H1 (cell line): ENCODE measurements around the gene CCDC14. TPM values are rescaled to one million over a fixed set of nuclear protein-coding genes. Genes with fewer than 3 reads are reported as not detected.

ENCODE experiments used
- CTCF ChIA-PET: fragments of 300-600 bp; sonication (Branson Sonifier 250); formaldehyde crosslinking; loops from one replicate; lab custom pipeline; 2021; ENCODE audit not compliant: partially characterized antibody; lab: Charles Lee
- POLR2A ChIA-PET: fragments of 300-600 bp; sonication (Branson Sonifier 250); formaldehyde crosslinking; loops from one replicate; lab custom pipeline; 2021; ENCODE audit warnings: inconsistent platforms; ENCODE audit not compliant: partially characterized antibody; lab: Charles Lee
- DNase-seq, 2 experiments: peaks; one replicate each; pipeline versions ENCODE4 v3.0.0 to v3.0.0-alpha.2; 2010 to 2022; ENCODE audit warnings: low spot score in 2 of 2, low read depth in 1 of 2, mixed read lengths in 1 of 2
- FAIRE-seq: peaks from 2 replicates; lab custom pipeline; 2011; peaks lifted over from hg19 to GRCh38; lab: Jason Lieb, UNC
- H2AFZ ChIP-seq: 2 replicates; pipeline ENCODE4 v1.8.1; 2012; ENCODE audit warnings: low read length, inconsistent platforms
- H2AK5ac ChIP-seq: 2 replicates; pipeline ENCODE4 v1.6.1; 2013; ENCODE audit warnings: low read depth, low read length
- H2BK120ac ChIP-seq: replicated peaks from 2 replicates; pipeline ENCODE3; 2013; ENCODE audit warnings: low read depth, low read length, inconsistent platforms
- H2BK12ac ChIP-seq: 2 replicates; pipeline ENCODE4 v1.6.1; 2013; ENCODE audit warnings: low read depth, low read length
- H2BK15ac ChIP-seq: 2 replicates; pipeline ENCODE4 v1.6.1; 2013; ENCODE audit warnings: low read length
- H2BK20ac ChIP-seq: 2 replicates; pipeline ENCODE4 v1.6.1; 2013; ENCODE audit warnings: low read length
- H2BK5ac ChIP-seq: 2 replicates; pipeline ENCODE4 v1.6.1; 2013; ENCODE audit warnings: low read depth, low read length
- H3K14ac ChIP-seq: 2 replicates; pipeline ENCODE4 v1.6.1; 2013; ENCODE audit warnings: inconsistent platforms; ENCODE audit not compliant: insufficient read length
- H3K18ac ChIP-seq: 2 replicates; pipeline ENCODE4 v1.6.1; 2013; ENCODE audit warnings: low read length; ENCODE audit errors: extremely low read depth
- H3K23ac ChIP-seq: 2 replicates; pipeline ENCODE4 v1.6.1; 2013; ENCODE audit warnings: inconsistent platforms; ENCODE audit not compliant: insufficient read length
- H3K23me2 ChIP-seq: 2 replicates; pipeline ENCODE4 v1.6.1; 2013; ENCODE audit warnings: low read depth, low read length
- H3K27ac ChIP-seq: 2 replicates; pipeline ENCODE4 v1.6.1; 2011; ENCODE audit warnings: low read depth, low read length, inconsistent platforms
- H3K27me3 ChIP-seq, 4 experiments: replicated peaks in 1 of 4; 1 replicate in 1 of 4; 2 replicates in 3 of 4; pipeline versions ENCODE4 v1.6.1 to v1.8.1; 2011 to 2013; ENCODE audit warnings: low read length in 3 of 4, mild to moderate bottlenecking in 3 of 4, inconsistent platforms in 2 of 4, mixed read lengths in 2 of 4, moderate library complexity in 1 of 4; ENCODE audit not compliant: control insufficient read depth in 3 of 4, insufficient read depth in 3 of 4; ENCODE audit errors: extremely low read depth in 1 of 4
- H3K36me3 ChIP-seq, 4 experiments: 2 replicates each; pipeline versions ENCODE4 v1.6.1 to v1.8.1; 2011 to 2013; ENCODE audit warnings: mild to moderate bottlenecking in 4 of 4, low read length in 3 of 4, moderate library complexity in 2 of 4, control low read depth in 1 of 4, inconsistent platforms in 1 of 4; ENCODE audit not compliant: insufficient read depth in 4 of 4, control insufficient read depth in 2 of 4
- H3K4ac ChIP-seq: replicated peaks from 2 replicates; pipeline ENCODE3; 2013; ENCODE audit warnings: low read length, low read depth, mixed read lengths, inconsistent platforms; ENCODE audit not compliant: insufficient read length
- H3K4me1 ChIP-seq, 4 experiments: replicated peaks in 1 of 4; 1 replicate in 1 of 4; 2 replicates in 3 of 4; pipeline versions ENCODE4 v1.6.1 to v1.8.1; 2011 to 2013; ENCODE audit warnings: low read length in 3 of 4, inconsistent platforms in 2 of 4, mixed read lengths in 1 of 4; ENCODE audit not compliant: insufficient read depth in 4 of 4, control insufficient read depth in 3 of 4
- H3K4me2 ChIP-seq, 2 experiments: 2 replicates each; pipeline versions ENCODE4 v1.6.1 to v1.8.1; 2011 to 2013; ENCODE audit warnings: low read depth in 2 of 2, low read length in 2 of 2, control low read depth in 1 of 2, inconsistent platforms in 1 of 2, mild to moderate bottlenecking in 1 of 2; ENCODE audit not compliant: insufficient read depth in 1 of 2
- H3K4me3 ChIP-seq, 4 experiments: fragments of 200-600, 300-600 bp in 1 of 4; sonication (generic), shearing (Covaris generic), sonication (Bioruptor Twin) in 1 of 4; 2 replicates each; pipeline versions ENCODE4 v1.5.1 to v1.8.1; 2011 to 2016; ENCODE audit warnings: low read length in 4 of 4, low read depth in 3 of 4, control low read depth in 2 of 4, inconsistent platforms in 2 of 4, mild to moderate bottlenecking in 2 of 4, mixed read lengths in 1 of 4, moderate library complexity in 1 of 4; ENCODE audit not compliant: insufficient read depth in 2 of 4; ENCODE audit errors: extremely low read depth in 1 of 4
- H3K56ac ChIP-seq: replicated peaks from 2 replicates; pipeline ENCODE3; 2013; ENCODE audit warnings: low read depth, mild to moderate bottlenecking, mixed read lengths, low read length, inconsistent platforms; ENCODE audit not compliant: insufficient read length
- H3K79me1 ChIP-seq: 2 replicates; pipeline ENCODE4 v1.6.1; 2013; ENCODE audit warnings: low read depth, low read length, control low read depth
- H3K79me2 ChIP-seq, 2 experiments: 2 replicates each; pipeline versions ENCODE4 v1.6.1 to v1.8.1; 2012 to 2013; ENCODE audit warnings: low read length in 2 of 2, mild to moderate bottlenecking in 2 of 2, inconsistent platforms in 1 of 2; ENCODE audit not compliant: insufficient read depth in 2 of 2, control insufficient read depth in 1 of 2
- H3K9ac ChIP-seq, 4 experiments: replicated peaks in 1 of 4; 1 replicate in 1 of 4; 2 replicates in 3 of 4; pipeline versions ENCODE4 v1.6.1 to v1.8.1; 2011 to 2013; ENCODE audit warnings: low read depth in 3 of 4, low read length in 3 of 4, control low read depth in 2 of 4, mild to moderate bottlenecking in 2 of 4, moderate library complexity in 2 of 4, inconsistent platforms in 1 of 4; ENCODE audit errors: extremely low read depth in 1 of 4
- H3K9me3 ChIP-seq, 2 experiments: 2 replicates each; pipeline versions ENCODE4 v1.6.1 to v1.8.1; 2012 to 2013; ENCODE audit warnings: mild to moderate bottlenecking in 2 of 2, moderate library complexity in 2 of 2, control low read depth in 1 of 2, inconsistent platforms in 1 of 2, low read depth in 1 of 2, low read length in 1 of 2, mixed read lengths in 1 of 2; ENCODE audit not compliant: insufficient read depth in 2 of 2
- H4K20me1 ChIP-seq, 2 experiments: replicated peaks in 1 of 2; 2 replicates each; pipeline versions ENCODE3 to v1.8.1; 2011 to 2013; ENCODE audit warnings: inconsistent platforms in 2 of 2, low read length in 2 of 2, mild to moderate bottlenecking in 1 of 2; ENCODE audit not compliant: insufficient read depth in 2 of 2, control insufficient read depth in 1 of 2
- H4K5ac ChIP-seq: 2 replicates; pipeline ENCODE4 v1.6.1; 2013; ENCODE audit warnings: low read length, low read depth, mixed read lengths, inconsistent platforms; ENCODE audit not compliant: insufficient read length
- H4K8ac ChIP-seq: 2 replicates; pipeline ENCODE4 v1.8.0; 2013; ENCODE audit warnings: mild to moderate bottlenecking, moderate library complexity, low read length, inconsistent platforms; ENCODE audit not compliant: insufficient read depth; ENCODE audit errors: extremely low read depth
- H4K91ac ChIP-seq: replicated peaks from 2 replicates; pipeline ENCODE3; 2013; ENCODE audit warnings: low read length, mixed read lengths, inconsistent platforms; ENCODE audit not compliant: insufficient read length
- CBX8 ChIP-seq: fragments of 300-800, 300-1000 bp; sonication (generic); IDR thresholded peaks from 2 replicates; pipeline ENCODE4 v1.7.1; 2016; ENCODE audit warnings: low read depth, low read length, borderline replicate concordance
- EP300 ChIP-seq, 2 experiments: IDR thresholded peaks; 1 replicate in 1 of 2; 2 replicates in 1 of 2; pipeline ENCODE4 v1.6.1; 2011 to 2012; ENCODE audit warnings: low read depth in 2 of 2, low read length in 2 of 2, mild to moderate bottlenecking in 2 of 2, borderline replicate concordance in 1 of 2, inconsistent platforms in 1 of 2, moderate library complexity in 1 of 2
- JUND ChIP-seq: IDR thresholded peaks from 2 replicates; pipeline ENCODE4 v1.6.1; 2011; ENCODE audit warnings: mild to moderate bottlenecking, improper control_type of control experiment, low read length
- KDM4A ChIP-seq: IDR thresholded peaks from one replicate; pipeline ENCODE4 v1.7.1; 2012; ENCODE audit warnings: low read depth, mild to moderate bottlenecking, moderate library complexity, low read length, inconsistent platforms; ENCODE audit not compliant: severe bottlenecking
- KDM5A ChIP-seq: fragments of 200-600 bp; IDR thresholded peaks from 2 replicates; pipeline ENCODE4 v1.7.1; 2012; ENCODE audit warnings: mild to moderate bottlenecking, low read length, inconsistent platforms, mixed read lengths
- WGBS, 2 experiments: shearing (Covaris generic) in 1 of 2; methylation state at CpG; one replicate each; pipeline versions ENCODE4 v1.1.6 to v1.1.7; 2013 to 2015; ENCODE audit warnings: low lambda C conversion rate in 2 of 2, mixed read lengths in 2 of 2, inconsistent platforms in 1 of 2, low coverage in 1 of 2, missing lambda C conversion rate in 1 of 2; ENCODE audit not compliant: insufficient replicate concordance in 2 of 2, insufficient coverage in 1 of 2, insufficient read length in 1 of 2; ENCODE audit errors: extremely low coverage in 1 of 2, missing lambda C conversion rate in 1 of 2; 5-methylcytosine and 5-hydroxymethylcytosine counted together
- polyA plus RNA-seq, 7 experiments: library from polyadenylated mRNA; depleted of rRNA in 3 of 7; stranded (reverse) in 5 of 7; unstranded in 2 of 7; fragments of >200 nt in 5 of 7; fragments of 200-250 nt in 2 of 7; gene quantifications; 1 replicate in 5 of 7; 2 replicates in 1 of 7; 4 replicates in 1 of 7; pipeline versions ENCODE4 v1.2.1 to v1.2.3, GENCODE V29; 2011 to 2013; ENCODE audit warnings: missing spikeins in 2 of 7, mixed read lengths in 2 of 7
- total RNA-seq: library from RNA; stranded (reverse); fragmentation: NEBNext Ultra II Directional; extraction: Animal tissue kit (Norgen Biotek cat#: 25700); gene quantifications from 2 replicates; pipeline ENCODE4 v1.2.1, GENCODE V29; 2021

Gene CCDC14
- total and polyA plus RNA-seq, 2 of the 8 experiments (the other 6 are each of a cell fraction or from before 2014, with no cell fraction given), result 53.6 to 95.7 TPM

GRCh38 chr3:123941121-123941520 lies 19.9 kb downstream of the CCDC14 start:
- H3K14ac ChIP-seq, result no peak overlapping the region
- H3K4me2 ChIP-seq, result no peak overlapping the region
- 84% methylated on average over 2 of the region's 2 CpGs; no CpG with 5 or more reads in 1 of the 2 experiments for WGBS, 2 experiments
- H3K4me3 ChIP-seq, result no peak overlapping the region
- no peak overlapping the region for H2AK5ac ChIP-seq
- no peaks in the 10 kb centered on the region for H3K9me3 ChIP-seq
- H2BK15ac ChIP-seq, result no peak overlapping the region
- CTCF ChIA-PET, result no interaction called here
- no peak overlapping the region for H3K18ac ChIP-seq
- no peak overlapping the region for H2BK120ac ChIP-seq
- H2BK5ac ChIP-seq, result no peak overlapping the region
- no peaks in the 10 kb centered on the region for H3K79me2 ChIP-seq
- H3K79me1 ChIP-seq, result no peaks in the 10 kb centered on the region
- no peak overlapping the region for H3K9ac ChIP-seq
- no peak overlapping the region for H2BK12ac ChIP-seq
- no peaks in the 10 kb centered on the region for H3K4me1 ChIP-seq
- H4K8ac ChIP-seq, result no peak overlapping the region
- H2AFZ ChIP-seq, result no peak overlapping the region
- no peaks in the 10 kb centered on the region for H3K27me3 ChIP-seq
- no peak overlapping the region for H4K91ac ChIP-seq
- H2BK20ac ChIP-seq, result no peak overlapping the region
- H4K20me1 ChIP-seq, result peaks cover 0 to 1% of the 10 kb centered on the region in 2 experiments
- peaks cover 8 to 71% (median 22%) of the 10 kb centered on the region in 4 experiments for H3K36me3 ChIP-seq
- H3K4ac ChIP-seq, result no peak overlapping the region
- no peak overlapping the region for H3K27ac ChIP-seq
- no peak overlapping the region for H3K23ac ChIP-seq
- no peak for DNase-seq
- no peak overlapping the region for H4K5ac ChIP-seq
- no peak for TF ChIP-seq EP300 (IDR thresholded peaks at IDR 0.05; ENCODE audit: borderline replicate concordance in 1 of 2, low read depth in 2 of 2, low read length in 2 of 2)
- no peak for TF ChIP-seq CBX8
- TF ChIP-seq JUND, result no peak
- no peak for TF ChIP-seq KDM4A
- TF ChIP-seq KDM5A, result no peak
- TF ChIP-seq, all 59 proteins: peak for 0
- H3K23me2 ChIP-seq, result no peaks in the 10 kb centered on the region
- H3K56ac ChIP-seq, result no peak overlapping the region
- POLR2A ChIA-PET, result interaction anchor here (1.6 kb wide), 1 partner anchor 11 kb away, joined by 6 read pairs; no protein-coding TSS in a partner anchor
- no peak for FAIRE-seq
